ENCODE data around the gene MEN1. TPM values are rescaled to one million over a fixed set of nuclear protein-coding genes. Genes with fewer than 3 reads are reported as not detected.
A peak's percentile ranks its signal among the peaks of the same experiment; 100 is the strongest.

Gene MEN1
- total and polyA plus RNA-seq, 2 of the 13 experiments (the other 11 are each of a cell fraction or from before 2014, with no cell fraction given), result 20.5 to 27.3 TPM

DNA sequence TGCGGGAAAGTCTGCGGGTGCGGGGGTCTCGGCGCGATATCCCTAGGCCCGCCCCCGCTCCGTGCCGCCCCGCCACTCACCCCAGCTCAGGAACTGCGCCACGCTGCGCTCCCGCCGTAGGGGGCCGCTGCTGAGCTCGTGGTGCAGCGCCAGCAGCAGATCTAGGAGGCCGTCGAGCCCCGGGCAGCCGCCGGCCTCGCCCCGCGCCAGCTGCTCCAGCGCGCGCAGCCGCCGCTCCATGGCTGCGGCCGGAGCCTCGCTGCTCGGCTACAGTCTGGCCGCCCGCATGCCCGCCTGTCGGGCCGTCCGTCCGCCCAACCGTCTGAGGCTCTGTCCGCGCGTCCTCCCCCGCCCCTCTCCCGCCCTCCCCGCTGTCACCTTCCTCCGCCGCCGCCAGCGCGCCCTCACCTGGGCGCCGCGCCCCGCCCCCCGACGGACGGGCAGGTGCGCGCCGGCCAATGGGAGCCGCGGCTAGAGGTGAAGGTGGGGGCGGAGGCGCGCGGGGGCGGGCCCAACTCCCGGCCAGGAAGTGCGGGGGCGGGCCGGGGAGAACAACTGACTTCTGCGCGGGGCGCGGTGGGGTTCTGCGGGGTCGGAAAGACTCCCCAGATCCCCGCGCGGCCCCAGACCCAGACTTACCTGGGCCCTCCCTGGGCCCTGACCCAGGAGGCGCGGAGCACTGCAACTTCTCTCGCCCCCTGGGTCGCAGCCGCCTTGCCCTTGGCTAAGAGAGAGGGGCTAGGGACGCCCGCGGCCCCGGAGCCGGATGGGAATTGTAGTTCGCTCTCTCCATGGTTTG, 34.2 kb upstream of the MEN1 start, which contains the start of gene CDC42BPG (continued):
- TF ChIP-seq, protein P1, sequence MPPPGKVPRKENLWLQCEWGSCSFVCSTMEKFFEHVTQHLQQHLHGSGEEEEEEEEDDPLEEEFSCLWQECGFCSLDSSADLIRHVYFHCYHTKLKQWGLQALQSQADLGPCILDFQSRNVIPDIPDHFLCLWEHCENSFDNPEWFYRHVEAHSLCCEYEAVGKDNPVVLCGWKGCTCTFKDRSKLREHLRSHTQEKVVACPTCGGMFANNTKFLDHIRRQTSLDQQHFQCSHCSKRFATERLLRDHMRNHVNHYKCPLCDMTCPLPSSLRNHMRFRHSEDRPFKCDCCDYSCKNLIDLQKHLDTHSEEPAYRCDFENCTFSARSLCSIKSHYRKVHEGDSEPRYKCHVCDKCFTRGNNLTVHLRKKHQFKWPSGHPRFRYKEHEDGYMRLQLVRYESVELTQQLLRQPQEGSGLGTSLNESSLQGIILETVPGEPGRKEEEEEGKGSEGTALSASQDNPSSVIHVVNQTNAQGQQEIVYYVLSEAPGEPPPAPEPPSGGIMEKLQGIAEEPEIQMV (CRISPR knock-in tag; IDR thresholded peaks at IDR 0.05; ENCODE audit: low read depth), result 0 out of 2 replicates have a peak, but pooled peaks have one; percentile 38
- TF ChIP-seq BRCA1 (CRISPR knock-in tag; IDR thresholded peaks at IDR 0.05) (no peak), RAD51 (IDR thresholded peaks at IDR 0.05; ENCODE audit: borderline replicate concordance) (no peak), ZMAT3 (CRISPR knock-in tag; conservative IDR thresholded peaks at IDR 0.05) (no peak), MED1 (CRISPR knock-in tag; IDR thresholded peaks at IDR 0.05) (peak; percentile 8; the same call in 1 of the 2 replicates), ZNF746 (CRISPR knock-in tag; IDR thresholded peaks at IDR 0.05) (peak; percentile 22; the same call in 1 of the 2 replicates), MIXL1 (CRISPR knock-in tag; IDR thresholded peaks at IDR 0.05) (no peak), RCOR2 (CRISPR knock-in tag; IDR thresholded peaks at IDR 0.05) (no peak), ZNF124 (CRISPR knock-in tag; IDR thresholded peaks at IDR 0.05) (no peak), HNRNPLL (IDR thresholded peaks at IDR 0.05; ENCODE audit: low read depth, low read length, poor library complexity, severe bottlenecking) (peak; percentile 89), ZNF101 (CRISPR knock-in tag; IDR thresholded peaks at IDR 0.05; ENCODE audit: borderline replicate concordance, low read depth) (no peak), MBD4 (IDR thresholded peaks at IDR 0.05; ENCODE audit: borderline replicate concordance, low read length) (no peak), MTA1 (CRISPR knock-in tag; IDR thresholded peaks at IDR 0.05; ENCODE audit: borderline replicate concordance) (peak; percentile 58), ATF7-NPFF (CRISPR knock-in tag; IDR thresholded peaks at IDR 0.05; ENCODE audit: low read depth) (peak; percentile 25; the same call in 1 of the 2 replicates), SETDB1 (CRISPR knock-in tag; IDR thresholded peaks at IDR 0.05; ENCODE audit: borderline replicate concordance) (no peak), ZNF703 (CRISPR knock-in tag; IDR thresholded peaks at IDR 0.05; ENCODE audit: borderline replicate concordance) (no peak), ZNF33A (CRISPR knock-in tag; IDR thresholded peaks at IDR 0.05; ENCODE audit: borderline replicate concordance) (no peak), ZNF329 (CRISPR knock-in tag; IDR thresholded peaks at IDR 0.05; ENCODE audit: low read depth) (no peak), FLYWCH1 (CRISPR knock-in tag; IDR thresholded peaks at IDR 0.05) (no peak)
- TF ChIP-seq, protein P2, sequence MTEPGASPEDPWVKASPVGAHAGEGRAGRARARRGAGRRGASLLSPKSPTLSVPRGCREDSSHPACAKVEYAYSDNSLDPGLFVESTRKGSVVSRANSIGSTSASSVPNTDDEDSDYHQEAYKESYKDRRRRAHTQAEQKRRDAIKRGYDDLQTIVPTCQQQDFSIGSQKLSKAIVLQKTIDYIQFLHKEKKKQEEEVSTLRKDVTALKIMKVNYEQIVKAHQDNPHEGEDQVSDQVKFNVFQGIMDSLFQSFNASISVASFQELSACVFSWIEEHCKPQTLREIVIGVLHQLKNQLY (CRISPR knock-in tag; IDR thresholded peaks at IDR 0.05), result no peak
- TF ChIP-seq, protein P3, sequence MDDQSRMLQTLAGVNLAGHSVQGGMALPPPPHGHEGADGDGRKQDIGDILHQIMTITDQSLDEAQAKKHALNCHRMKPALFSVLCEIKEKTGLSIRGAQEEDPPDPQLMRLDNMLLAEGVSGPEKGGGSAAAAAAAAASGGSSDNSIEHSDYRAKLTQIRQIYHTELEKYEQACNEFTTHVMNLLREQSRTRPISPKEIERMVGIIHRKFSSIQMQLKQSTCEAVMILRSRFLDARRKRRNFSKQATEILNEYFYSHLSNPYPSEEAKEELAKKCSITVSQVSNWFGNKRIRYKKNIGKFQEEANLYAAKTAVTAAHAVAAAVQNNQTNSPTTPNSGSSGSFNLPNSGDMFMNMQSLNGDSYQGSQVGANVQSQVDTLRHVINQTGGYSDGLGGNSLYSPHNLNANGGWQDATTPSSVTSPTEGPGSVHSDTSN (CRISPR knock-in tag; IDR thresholded peaks at IDR 0.05; ENCODE audit: borderline replicate concordance), result no peak
- TF ChIP-seq, protein P4, sequence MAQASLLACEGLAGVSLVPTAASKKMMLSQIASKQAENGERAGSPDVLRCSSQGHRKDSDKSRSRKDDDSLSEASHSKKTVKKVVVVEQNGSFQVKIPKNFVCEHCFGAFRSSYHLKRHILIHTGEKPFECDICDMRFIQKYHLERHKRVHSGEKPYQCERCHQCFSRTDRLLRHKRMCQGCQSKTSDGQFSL (CRISPR knock-in tag; IDR thresholded peaks at IDR 0.05), result no peak; the same call in 1 of the 2 replicates
- TF ChIP-seq, protein P5, sequence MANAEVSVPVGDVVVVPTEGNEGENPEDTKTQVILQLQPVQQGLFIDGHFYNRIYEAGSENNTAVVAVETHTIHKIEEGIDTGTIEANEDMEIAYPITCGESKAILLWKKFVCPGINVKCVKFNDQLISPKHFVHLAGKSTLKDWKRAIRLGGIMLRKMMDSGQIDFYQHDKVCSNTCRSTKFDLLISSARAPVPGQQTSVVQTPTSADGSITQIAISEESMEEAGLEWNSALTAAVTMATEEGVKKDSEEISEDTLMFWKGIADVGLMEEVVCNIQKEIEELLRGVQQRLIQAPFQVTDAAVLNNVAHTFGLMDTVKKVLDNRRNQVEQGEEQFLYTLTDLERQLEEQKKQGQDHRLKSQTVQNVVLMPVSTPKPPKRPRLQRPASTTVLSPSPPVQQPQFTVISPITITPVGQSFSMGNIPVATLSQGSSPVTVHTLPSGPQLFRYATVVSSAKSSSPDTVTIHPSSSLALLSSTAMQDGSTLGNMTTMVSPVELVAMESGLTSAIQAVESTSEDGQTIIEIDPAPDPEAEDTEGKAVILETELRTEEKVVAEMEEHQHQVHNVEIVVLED (CRISPR knock-in tag; IDR thresholded peaks at IDR 0.05; ENCODE audit: borderline replicate concordance), result peak; percentile 47; the same call in 1 of the 2 replicates

Measured in HepG2 (cell line).